ENCODE data around the gene ABHD8. TPM values are rescaled to one million over a fixed set of nuclear protein-coding genes. Genes with fewer than 3 reads are reported as not detected.

ABHD8 gene, protein sequence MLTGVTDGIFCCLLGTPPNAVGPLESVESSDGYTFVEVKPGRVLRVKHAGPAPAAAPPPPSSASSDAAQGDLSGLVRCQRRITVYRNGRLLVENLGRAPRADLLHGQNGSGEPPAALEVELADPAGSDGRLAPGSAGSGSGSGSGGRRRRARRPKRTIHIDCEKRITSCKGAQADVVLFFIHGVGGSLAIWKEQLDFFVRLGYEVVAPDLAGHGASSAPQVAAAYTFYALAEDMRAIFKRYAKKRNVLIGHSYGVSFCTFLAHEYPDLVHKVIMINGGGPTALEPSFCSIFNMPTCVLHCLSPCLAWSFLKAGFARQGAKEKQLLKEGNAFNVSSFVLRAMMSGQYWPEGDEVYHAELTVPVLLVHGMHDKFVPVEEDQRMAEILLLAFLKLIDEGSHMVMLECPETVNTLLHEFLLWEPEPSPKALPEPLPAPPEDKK
- total RNA-seq: 19.6 and 20.1 TPM in 2 replicates

GRCh38 chr19:17303167-17303939 lies at the start of gene ABHD8:
Gene ABHD8 (minus strand): TSS chr19:17303425. CDS start chr19:17301616, 1,809 bp downstream.

GRCh38 chr19:17336872-17337674 lies 33.8 kb upstream of the ABHD8 start, which contains the start of gene GTPBP3:
Gene GTPBP3 (plus strand): TSS chr19:17337553. CDS start chr19:17337612, 59 bp downstream.

DNA sequence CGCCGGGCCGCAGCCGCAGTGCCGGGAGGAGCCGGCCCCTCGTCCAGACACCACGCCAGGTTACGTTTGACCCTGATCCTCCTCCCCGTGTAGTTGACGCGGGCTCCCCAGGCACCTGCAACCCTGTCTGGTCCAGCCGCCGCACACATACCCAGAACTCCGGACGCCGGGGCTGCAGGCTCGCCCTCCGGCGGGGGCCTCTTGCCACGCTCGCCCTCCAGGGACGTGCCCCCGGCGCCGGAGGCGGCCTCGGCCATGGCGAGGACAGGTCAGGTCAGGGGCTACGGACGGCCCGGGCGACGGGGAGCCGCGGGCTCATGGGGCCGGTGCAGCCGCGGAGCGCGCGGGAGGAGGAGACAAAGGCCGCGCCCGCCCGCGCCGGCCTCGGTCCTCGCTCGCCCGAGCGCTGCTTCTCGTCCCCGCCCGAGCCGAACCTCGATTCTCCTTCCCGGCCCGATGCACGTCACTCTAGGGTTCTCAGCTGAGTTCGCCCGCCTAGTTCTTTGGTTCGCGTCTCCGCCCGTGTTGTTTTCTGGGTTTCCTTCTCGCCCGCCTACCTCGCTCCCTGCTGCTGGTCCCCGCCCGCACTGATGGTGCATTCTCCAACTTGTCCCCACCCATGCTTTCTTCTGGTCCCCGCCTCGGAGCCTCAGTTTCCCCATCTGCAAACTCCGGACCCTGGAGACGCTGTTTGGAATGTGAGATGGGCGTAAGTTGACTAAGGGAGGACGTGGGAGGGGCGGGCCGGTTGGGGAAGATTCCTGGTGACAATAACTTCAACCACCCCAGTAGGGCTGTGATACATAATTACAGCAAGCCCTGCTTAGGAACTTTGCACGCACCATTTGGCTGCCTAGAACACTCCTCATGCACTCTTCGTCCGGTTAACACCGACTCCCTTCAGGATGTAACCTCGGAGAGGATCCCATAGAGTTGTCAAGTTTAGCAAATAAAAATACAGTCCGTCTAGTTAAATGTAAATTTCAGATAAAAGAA lies 31.5 kb upstream of the ABHD8 start, which contains the start of gene ANO8:
ANO8 (minus strand) TSS at position 442 of the 996 bp plus-strand sequence; CDS start at position 257, 185 bp downstream.

GRCh38 chr19:17309198-17309964 lies 6.2 kb upstream of the ABHD8 start, which contains the start of gene DDA1:
Gene DDA1 (plus strand): TSS chr19:17309563. CDS start chr19:17309655, 92 bp downstream.

GRCh38 chr19:17305517-17306284 lies 2.5 kb upstream of the ABHD8 start, which contains the start of gene MRPL34:
Gene MRPL34 (plus strand): TSS chr19:17305872. CDS start chr19:17305893, 21 bp downstream.

DNA sequence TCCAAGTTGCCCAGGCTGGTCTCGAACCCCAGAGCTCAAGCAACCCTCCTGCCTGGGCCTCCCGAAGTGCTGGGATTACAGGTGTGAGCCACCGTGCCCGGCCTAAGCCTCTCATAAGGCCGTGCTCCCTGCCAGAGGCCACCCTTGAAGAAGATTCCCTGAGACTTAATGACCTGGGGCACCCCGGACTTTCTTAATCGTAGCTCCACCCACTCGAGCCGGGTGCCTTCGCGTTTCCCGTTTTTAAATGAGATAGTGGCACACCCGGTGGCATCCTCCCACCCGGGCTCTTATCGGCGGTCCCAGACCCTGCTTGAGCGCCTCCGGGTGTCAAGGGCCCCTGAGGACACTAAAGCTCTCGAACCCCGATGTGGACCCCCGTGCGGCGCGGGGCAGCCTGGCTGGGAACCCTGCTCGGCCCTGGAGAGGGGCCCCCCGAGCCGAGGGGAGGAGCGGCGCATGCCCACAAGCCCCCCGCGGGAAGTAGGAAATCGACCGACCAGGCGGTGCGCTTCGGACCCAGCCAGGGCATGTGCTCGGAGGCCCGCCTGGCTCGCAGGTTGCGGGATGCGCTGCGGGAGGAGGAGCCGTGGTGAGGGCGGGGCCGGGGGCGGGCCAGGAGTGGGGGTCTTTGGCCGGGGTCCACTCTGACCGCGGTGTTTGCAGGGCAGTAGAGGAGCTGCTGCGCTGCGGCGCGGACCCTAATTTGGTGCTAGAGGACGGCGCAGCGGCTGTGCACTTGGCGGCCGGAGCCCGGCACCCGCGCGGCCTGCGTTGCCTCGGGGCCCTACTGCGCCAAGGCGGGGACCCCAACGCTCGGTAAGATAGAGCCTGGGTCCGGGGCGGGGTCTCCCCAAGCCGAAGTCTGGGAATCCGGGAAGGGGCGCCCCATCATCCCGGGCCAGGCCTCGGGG lies 21.6 kb downstream of the ABHD8 start, which contains the start of gene ANKLE1:
ANKLE1 (plus strand) TSS at position 511 of the 914 bp plus-strand sequence; CDS start at position 531, 20 bp downstream.

DNA sequence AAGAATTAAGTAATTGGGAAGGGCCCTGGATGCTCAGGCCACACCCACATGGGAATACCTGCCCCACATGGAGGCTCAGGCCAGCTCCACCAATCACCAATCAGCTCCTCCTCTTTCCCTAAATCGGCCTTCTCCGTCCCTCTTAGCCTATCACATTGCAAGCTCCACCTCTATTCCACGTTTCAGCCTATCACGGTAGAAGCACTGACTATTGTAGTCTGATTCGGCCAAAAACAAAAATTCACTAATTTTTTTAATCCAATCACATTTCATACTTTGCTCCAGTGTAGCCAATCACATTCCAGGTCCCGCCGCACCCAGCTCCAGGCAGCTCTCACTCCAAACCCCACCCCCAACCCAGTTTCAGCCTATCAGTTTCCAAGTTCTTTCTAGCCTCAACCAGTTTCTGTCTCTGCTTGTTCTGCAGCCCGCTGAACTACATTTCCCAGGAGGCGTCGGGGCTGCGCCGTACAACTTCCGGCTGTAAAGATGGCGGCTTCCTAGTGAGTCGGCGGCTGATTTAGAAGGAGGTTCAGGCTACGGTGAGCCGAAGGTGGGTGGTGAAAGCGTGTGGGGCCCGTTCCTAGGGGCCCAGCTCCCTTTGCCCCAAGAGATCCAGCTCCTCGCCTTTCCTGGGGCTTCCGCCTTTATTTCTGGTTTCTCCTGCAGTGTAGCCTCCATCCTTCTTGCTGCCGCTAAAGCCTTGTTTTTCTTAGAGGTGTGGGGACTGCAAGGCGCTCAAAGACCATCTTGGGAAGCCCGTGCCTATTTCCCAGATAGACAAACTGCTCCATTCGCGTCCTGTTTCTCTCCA lies 36.0 kb downstream of the ABHD8 start, which contains the start of gene BABAM1:
BABAM1 (plus strand) TSS at position 469 of the 814 bp plus-strand sequence. CDS start 1,364 bp downstream, outside the sequence.

GRCh38 chr19:17264641-17264979 lies 38.6 kb downstream of the ABHD8 start, which contains the start of gene USHBP1:
Gene USHBP1 (minus strand): TSS chr19:17264745. CDS start chr19:17264299, 446 bp downstream.

DNA sequence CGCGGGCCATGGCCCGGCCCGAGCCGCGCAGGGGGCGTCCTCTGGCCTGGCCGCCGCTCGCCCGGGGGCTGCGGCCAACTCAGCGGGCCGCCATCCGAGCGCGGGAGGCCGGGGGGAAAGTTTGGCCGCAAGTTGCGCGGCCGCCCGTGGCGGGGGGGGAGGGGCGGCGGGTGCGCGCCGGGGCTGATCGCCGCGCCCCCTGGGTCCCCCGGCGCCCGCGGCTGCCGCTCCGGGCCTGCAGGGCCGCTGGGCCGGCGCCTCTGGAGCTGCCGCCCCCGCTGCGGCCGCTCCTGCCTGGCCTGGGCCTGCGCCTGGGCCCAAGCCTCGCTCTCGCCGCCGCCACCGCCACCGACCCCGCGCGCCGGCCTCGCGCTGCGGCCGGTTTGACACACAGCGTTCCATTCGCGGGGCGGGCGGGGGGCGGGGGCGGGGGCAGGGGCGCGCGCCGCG lies 57.7 kb downstream of the ABHD8 start, which contains the start of gene NR2F6:
NR2F6 (minus strand) TSS at position 385 of the 450 bp plus-strand sequence. CDS start 699 bp downstream, outside the sequence.

Other genes with a start within 250 kb of the ABHD8 start
- gene HAUS8, start 228.0 kb downstream of the ABHD8 start, total RNA-seq: 3.1 and 17.7 TPM in 2 replicates
- 33.0 and 33.1 TPM in 2 replicates for gene MYO9B, start 227.6 kb downstream of the ABHD8 start, total RNA-seq
- gene USE1, start 88.1 kb downstream of the ABHD8 start, total RNA-seq: 16.8 and 19.1 TPM in 2 replicates
- 2.8 and 5.5 TPM in 2 replicates for gene OCEL1, start 77.2 kb downstream of the ABHD8 start, total RNA-seq
- gene NR2F6, start 57.5 kb downstream of the ABHD8 start, total RNA-seq: 77.4 and 94.2 TPM in 2 replicates
- gene USHBP1, start 38.7 kb downstream of the ABHD8 start, total RNA-seq: not detected in 2 replicates
- gene BABAM1, start 36.0 kb downstream of the ABHD8 start, total RNA-seq: 62.6 and 101 TPM in 2 replicates
- gene ANKLE1, start 21.5 kb downstream of the ABHD8 start, total RNA-seq: 0.62 and 0.76 TPM in 2 replicates
- 46.9 and 81.8 TPM in 2 replicates for gene MRPL34, start 2.4 kb upstream of the ABHD8 start, total RNA-seq
- 17.1 and 31.0 TPM in 2 replicates for gene DDA1, start 6.1 kb upstream of the ABHD8 start, total RNA-seq
- gene ANO8, start 31.4 kb upstream of the ABHD8 start, total RNA-seq: 1.3 and 3.9 TPM in 2 replicates
- 22.2 and 32.7 TPM in 2 replicates for gene GTPBP3, start 34.1 kb upstream of the ABHD8 start, total RNA-seq
- not detected in 2 replicates for gene PLVAP, start 73.9 kb upstream of the ABHD8 start, total RNA-seq
- gene CCDC194, start 90.8 kb upstream of the ABHD8 start, total RNA-seq: not detected in 2 replicates
- 0.08 and 0.47 TPM in 2 replicates for gene BST2, start 102.2 kb upstream of the ABHD8 start, total RNA-seq
- 62.6 and 85.3 TPM in 2 replicates for gene MVB12A, start 116.6 kb upstream of the ABHD8 start, total RNA-seq
- gene TMEM221, start 145.2 kb upstream of the ABHD8 start, total RNA-seq: not detected in 2 replicates
- gene NXNL1, start 157.5 kb upstream of the ABHD8 start, total RNA-seq: not detected in 2 replicates
- 8.1 and 21.4 TPM in 2 replicates for gene SLC27A1, start 167.1 kb upstream of the ABHD8 start, total RNA-seq
- 90.5 and 110 TPM in 2 replicates for gene PGLS, start 208.2 kb upstream of the ABHD8 start, total RNA-seq

Measured in hair follicular keratinocyte (primary cell).